ENCODE measurements around the gene NR6A1.
A peak's percentile ranks its signal among the peaks of the same experiment; 100 is the strongest.

The NR6A1 gene

GRCh38 chr9:124721109-124721906 lies 49.8 kb downstream of the NR6A1 start:
- DNase-seq: peak; percentile 84

DNA sequence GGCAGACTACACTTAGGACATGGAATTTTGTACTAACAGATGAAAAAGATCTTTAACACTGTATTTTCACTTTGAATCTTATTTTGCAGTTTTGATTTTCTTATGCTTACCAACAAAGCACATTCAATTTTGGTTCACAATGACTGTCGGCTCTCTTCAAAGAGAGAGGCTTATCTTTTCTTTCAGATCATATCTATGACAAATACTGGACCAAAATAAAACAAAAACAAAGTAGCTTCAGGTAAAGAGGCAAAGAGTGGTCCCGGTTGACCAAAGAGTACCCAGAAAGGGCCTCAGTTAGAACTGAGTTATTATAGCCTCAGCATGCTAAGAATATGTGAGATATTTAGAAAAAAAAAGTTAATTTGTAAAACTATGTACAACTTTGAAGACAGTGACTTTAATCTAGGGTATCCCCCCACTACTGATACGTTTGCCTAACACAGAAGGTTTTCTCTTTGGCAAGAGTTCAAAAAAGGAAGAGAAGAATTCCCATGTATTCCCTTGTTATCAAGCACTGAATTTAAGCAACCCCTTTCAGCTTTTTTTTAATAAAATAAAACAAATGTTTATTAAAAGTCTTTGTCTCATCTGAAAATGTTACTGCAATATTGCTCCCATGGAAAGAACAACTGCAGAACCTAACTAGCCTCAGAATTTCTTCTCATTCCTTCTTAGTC lies 50.5 kb downstream of the NR6A1 start:
- DNase-seq: no peak

DNA sequence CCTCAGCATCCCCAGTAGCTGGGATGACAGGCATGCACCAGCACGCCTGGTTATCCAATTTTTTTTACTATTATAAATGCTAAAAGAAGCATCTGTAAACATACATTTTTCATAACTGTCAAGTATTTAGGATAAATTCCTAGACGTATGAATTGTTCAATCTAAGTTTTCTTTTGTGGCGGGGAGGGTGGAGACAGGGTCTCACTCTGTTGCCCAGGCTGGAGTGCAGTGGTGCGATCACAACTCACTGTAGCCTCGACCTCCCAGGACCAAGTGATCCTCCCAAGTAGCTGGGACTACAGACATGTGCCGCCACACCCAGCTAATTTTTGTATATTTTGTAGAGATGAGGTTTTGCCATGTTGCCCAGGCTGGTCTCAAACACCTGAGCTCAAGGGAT lies 52.2 kb downstream of the NR6A1 start:
- no peak for DNase-seq

DNA sequence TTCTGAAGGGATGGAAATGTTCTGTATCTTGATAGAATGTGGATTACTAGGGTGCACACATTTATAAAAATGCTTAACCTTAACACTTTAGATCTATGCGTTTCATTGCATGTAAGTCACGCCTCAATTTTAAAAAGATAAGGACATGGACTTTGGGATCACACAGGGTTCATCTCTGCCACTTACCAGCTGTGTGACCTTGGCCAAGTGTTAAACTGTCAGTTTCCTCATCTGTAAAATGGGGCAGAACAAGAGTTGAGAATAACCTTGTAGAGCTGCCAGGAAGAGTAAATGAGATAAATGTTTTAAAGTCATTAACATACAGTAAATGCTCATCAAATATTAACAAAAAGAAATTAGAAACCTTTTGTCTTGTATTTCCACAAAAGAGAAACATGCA lies 53.5 kb downstream of the NR6A1 start:
- no peak for DNase-seq

GRCh38 chr9:124716808-124717207 lies 54.3 kb downstream of the NR6A1 start:
- peak; percentile 77 for DNase-seq

- DNase-seq: no peak
Measured at GRCh38 chr9:124710766-124711165, 60.3 kb downstream of the NR6A1 start.

GRCh38 chr9:124709292-124709690 lies 61.8 kb downstream of the NR6A1 start:
- no peak for DNase-seq

DNA sequence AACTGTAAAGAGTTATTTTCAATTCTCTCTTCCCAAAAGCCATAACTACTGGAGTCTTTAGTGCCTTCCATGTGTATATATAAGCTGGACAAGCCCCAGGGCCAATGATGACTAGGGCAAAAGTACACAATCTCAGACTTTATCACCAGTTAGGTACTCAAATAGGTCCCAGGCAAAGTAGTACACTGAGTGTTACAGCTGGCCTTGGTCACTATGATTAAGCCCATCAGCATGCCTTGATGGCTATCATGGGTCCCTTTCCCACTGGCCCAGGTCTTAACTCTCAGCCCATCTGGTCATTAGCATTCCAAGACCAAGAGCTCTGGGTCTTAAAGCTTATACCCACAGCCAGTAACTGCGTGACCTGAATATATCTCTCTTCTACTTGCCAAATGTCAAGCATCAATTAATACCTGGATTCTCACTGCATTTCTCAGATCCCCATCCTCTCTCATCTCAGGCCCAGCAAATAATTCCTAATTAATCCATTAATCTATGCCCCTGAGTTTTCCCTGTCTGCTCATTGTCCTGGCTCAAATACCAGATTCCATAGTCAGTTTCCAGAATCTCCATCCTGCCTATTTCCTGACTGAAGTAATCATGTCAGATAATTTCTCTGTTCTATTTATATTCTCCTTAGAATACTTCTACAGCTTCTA lies 62.3 kb downstream of the NR6A1 start:
- DNase-seq: peak; percentile 96

DNA sequence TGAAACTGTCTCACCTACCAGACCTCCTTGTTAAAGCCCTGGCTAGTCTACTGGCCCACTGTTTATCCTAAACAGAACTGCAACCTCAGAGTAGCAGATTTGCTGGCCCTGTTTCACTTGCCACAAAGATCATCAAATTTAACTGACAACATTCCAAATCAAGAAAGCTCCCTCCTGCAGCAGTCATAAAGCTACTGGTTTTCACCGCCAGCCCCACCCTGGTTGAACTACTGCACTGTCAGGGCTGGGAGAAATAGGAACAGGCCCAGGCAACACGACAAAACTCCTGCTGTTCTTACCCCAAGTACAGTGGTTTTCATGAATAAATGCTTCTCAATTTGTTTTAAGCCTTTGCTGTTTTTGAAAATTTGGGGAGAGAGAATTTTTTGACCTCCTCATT lies 63.0 kb downstream of the NR6A1 start:
- DNase-seq: peak; percentile 34

GRCh38 chr9:124707666-124708065 lies 63.4 kb downstream of the NR6A1 start:
- no peak for DNase-seq

GRCh38 chr9:124706685-124707084 lies 64.4 kb downstream of the NR6A1 start:
- DNase-seq: no peak

DNA sequence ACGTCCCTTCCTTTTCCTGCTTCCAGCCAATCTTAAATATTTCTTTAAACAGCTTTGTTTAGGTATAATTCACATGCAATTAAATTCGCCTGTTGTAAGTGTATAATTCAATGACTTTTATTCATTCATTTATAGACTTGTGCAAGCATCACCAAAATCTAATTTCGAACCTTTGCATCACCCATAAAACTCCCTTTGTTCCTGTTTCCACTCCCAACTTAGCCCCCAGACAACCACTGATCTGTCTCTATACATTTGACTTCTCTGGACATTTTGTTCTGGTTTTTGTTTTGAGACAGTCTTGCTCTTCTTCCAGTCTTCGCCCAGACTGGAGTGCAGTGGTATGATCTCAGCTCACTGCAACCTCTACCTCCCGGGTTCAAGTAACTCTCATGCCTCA lies 71.5 kb downstream of the NR6A1 start:
- DNase-seq: no peak

DNA sequence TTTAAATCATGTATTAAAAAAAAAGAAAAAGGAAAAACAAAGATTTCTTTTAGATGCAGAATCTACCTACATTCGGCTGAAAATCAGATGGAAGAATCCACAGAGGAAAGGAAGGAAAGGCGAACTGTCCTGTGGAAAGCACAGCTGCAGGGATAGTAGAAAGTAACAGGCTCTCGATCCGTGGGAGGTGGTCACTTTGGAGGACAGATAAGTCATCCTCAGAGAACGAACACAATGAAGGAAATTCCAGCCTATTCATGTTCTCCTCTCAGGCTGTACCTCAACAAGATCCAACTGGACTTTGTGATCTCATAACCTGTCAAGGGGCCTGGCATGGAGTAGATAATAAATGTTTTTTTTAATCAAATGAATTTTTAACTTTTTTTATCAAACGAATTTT lies 72.8 kb downstream of the NR6A1 start:
- DNase-seq: peak; percentile 79

GRCh38 chr9:124697326-124698200 lies 73.5 kb downstream of the NR6A1 start:
- peak; percentile 62 for DNase-seq

- DNase-seq: peak; percentile 78
Measured at GRCh38 chr9:124696101-124696500, 75.0 kb downstream of the NR6A1 start.

- peak; percentile 94 for DNase-seq
Measured at GRCh38 chr9:124695280-124695890, 75.7 kb downstream of the NR6A1 start.

DNA sequence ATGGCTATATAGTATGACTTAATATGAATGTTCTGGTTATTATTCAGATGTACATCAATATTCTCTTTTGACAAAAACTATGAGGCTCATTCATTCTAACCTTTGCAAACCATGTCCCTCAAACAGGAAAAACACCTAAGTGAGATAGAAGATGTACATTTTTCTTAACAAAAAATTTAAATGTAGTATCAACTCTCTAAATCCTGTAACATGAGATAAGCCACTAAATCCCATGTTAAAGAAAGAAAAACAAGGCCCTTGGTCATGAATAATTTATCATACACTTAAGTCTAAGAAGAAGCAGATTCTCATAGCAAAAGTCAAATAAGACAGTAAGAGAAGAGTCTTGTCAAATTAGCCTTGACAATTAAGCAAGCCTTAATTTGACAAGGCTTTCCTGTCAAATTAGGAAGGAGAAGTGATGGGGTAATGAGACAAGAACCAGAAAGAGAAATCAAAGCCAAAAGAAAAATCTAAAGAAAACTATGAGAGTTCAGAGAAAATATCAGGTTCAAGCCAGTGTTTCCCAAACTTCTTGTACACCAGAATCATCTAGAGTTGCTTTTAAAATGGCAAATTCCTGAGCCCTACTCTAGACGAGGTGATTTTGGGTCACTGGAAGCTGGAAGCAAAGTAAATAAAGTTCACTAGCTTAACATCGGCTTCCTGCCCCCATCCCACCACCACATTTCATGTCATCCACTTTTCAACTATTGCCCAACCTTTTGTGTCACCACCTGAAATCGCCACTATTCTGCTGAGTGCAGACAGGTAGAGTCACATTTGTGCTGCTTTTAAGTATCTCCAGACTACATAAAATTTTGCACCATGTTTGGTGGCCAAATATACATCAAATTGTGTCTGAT lies 76.5 kb downstream of the NR6A1 start:
- DNase-seq: no peak

DNA sequence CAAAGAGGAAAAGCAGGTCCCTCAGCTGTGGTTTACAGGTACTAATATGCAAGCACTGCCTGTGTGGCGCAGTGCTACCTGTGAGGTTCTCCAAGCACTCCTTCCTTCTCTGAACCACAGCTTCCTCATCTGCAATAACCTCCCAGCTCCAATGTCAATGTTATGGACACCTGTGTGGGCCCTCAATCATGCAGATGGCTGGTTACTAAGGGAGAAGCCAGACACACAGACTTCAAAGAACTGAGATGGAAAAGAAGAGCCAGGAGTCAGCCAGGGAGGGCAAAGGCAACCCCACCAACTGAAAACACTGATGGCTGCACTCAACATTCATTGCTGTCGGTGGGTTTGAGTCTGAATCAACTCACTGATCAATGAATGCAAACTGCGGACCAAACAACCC lies 77.7 kb downstream of the NR6A1 start:
- DNase-seq: no peak

- no peak for DNase-seq
Measured at GRCh38 chr9:124688238-124688904, 82.7 kb downstream of the NR6A1 start.

DNA sequence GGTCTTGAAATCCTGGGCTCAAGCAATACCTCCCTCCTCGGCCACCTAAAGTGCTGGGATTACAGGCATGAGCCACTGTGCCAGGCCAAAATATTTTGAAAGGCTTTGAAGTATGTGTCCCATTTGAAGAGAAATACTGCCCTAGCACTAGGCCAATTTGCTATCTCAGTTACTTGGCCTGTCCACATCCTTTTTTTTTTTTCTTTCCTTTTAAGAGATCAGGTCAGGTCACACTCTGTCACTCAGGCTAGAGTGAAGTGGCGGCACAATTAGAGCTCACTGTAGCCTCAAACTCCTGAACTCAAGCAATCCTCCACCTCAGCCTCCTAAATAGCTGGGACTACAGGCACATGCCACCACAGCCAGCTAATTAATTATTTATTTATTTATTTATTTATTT lies 84.2 kb downstream of the NR6A1 start:
- no peak for DNase-seq

DNA sequence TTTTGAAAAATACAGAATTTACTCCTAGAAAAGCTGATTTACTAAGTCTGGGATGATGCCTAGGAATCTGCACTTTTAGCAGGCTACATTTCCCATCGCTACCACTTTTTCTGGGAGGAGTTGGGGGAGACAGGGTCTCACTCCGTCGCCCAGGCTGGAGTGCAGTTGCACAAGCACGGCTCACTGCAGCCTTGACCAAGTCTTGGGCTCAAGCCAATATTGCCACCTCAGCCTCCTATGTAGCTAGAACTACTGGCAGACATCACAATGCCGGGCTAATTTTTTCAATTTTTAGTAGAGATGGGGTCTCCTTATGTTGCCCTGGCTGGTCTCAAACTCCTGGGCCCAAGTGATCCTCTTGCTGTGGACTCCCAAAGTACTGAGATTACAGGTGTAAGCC lies 85.9 kb downstream of the NR6A1 start:
- DNase-seq: no peak
